GM23248 (cell line): ENCODE data around the gene CBFA2T3.

ENCODE experiments used
- EZH2 ChIP-seq: fragments of 200-600 bp; sonication (generic); IDR thresholded peaks from 2 replicates; pipeline ENCODE4 v1.6.1; 2018; ENCODE audit warnings: antibody characterized with exemption, mild to moderate bottlenecking; ENCODE audit not compliant: insufficient read depth, poor library complexity, severe bottlenecking
- EZH2phosphoT487 ChIP-seq: fragments of 200-600 bp; sonication (generic); IDR thresholded peaks from 2 replicates; pipeline ENCODE4 v1.6.1; 2018; ENCODE audit warnings: antibody characterized with exemption, moderate library complexity, mild to moderate bottlenecking, low read depth; ENCODE audit not compliant: insufficient read depth

GRCh38 chr16:88999457-89000206, 22.6 kb upstream of the CBFA2T3 start:
- TF ChIP-seq EZH2phosphoT487 = no peak
- no peak for TF ChIP-seq EZH2
